GM18499 (cell line): ENCODE measurements around the gene SERAC1.

Source experiments
- ATAC-seq: cut with Tn5 transposase; IDR thresholded peaks from one replicate; pipeline ENCODE4 v1.9.1; 2021; ENCODE audit warnings: moderate number of reproducible peaks; ENCODE audit not compliant: insufficient read depth, unreplicated experiment

Gene SERAC1

DNA sequence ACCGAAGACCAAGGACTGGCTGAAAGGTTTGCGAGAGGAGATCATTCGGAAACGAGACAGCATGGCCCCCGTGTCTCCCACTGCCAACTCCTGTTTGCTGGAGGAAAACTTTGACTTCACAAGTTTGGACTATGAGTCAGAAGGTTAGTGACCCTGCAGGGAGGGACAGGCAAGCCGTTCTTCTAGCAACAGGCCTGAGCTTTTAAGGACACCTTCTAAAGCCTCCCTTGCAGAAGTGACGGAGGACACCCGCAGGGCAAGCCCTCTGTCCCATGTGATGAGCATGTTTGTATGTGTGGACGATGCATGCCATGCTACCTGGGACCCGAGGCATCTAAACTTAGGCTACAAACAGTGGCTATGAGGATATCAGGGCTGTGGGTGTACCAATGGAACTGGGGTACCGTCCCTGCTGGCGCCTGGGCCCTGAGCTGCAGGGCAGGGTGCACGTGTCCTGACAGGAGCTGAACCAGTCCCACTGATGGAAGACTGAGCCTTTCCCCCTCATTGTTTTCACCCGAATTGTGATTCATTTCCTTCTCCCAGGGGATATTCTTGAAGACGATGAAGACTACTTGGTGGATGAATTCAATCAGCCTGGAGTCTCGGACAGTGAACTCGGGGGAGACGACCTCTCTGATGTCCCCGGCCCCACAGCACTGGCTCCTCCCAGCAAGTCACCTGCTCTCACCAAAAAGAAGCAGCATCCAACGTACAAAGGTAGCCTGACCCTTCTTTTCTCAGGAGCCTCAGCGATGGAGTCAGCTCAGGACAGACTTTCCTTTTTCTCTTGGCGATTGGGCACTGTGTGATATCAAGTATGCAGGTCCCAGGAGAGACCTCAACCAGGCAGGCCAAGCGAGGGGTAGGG, 84.4 kb downstream of the SERAC1 start:
- ATAC-seq, result no peak

DNA sequence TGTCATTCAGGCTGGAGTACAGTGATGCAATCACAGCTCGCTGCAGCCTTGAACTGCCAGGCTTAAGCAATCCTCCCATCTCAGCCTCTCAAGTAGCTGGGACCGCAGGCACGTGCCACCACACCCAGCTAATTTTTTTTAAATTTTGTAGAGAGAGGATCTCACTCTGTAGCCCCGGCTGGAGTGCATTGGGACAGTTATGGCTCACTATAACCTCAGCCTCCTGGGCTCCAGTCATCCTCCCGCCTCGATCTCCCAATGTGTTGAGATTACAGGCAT, 86.5 kb downstream of the SERAC1 start:
- ATAC-seq, result no peak

DNA sequence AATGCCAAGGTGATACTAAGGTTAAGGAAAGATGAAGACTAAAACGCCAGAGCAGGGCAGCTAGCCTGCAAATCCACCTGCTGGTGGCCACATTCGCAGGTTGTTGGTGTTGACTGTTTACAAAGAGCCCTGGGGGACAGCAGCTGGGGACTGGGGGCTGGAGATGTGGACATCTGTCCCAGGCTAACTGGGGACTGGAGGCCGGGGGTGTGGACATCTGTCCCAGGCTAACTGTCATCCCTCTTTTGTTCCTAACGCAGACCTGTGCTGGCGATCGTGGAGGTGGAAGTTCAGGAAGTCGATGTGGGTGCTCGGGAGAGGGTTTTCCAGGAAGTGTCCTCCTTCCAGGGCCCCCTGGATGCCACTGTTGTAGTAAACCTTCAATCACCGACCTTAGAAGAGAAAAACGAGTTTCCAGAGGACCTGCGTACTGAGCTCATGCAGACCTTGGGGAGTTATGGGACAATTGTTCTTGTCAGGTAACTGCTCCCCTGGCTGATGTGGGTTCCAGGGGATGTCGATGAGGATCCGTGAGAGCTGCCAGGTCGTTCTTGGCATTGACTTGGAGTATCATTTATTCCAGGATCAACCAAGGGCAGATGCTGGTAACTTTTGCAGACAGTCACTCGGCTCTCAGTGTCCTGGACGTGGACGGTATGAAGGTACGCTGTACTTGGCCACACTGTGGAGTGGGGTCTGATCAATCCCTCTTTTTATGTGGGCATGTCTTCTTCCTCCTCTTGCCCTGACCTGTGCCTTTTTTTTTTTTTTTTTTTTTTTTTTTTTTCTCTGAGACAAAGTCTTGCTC, 87.0 kb downstream of the SERAC1 start:
- ATAC-seq, result no peak

DNA sequence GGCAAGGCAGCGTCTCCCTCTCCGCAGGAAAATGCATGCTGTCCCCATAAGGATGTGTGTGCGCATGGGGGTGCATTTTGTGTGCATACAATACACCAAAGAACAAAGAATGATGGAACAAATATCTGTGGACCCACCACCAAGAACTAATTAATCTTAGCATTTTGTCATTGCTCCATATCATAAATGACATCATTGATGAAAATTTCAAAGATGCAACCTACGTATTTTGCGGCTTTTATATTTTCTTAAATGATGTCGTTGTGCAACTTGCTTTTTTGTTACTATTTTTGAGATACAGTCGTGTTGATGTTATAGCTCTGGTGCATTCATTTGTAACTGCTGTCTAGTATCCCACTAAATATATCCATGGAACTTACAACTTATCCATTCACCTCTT, 89.7 kb downstream of the SERAC1 start:
- no peak for ATAC-seq

DNA sequence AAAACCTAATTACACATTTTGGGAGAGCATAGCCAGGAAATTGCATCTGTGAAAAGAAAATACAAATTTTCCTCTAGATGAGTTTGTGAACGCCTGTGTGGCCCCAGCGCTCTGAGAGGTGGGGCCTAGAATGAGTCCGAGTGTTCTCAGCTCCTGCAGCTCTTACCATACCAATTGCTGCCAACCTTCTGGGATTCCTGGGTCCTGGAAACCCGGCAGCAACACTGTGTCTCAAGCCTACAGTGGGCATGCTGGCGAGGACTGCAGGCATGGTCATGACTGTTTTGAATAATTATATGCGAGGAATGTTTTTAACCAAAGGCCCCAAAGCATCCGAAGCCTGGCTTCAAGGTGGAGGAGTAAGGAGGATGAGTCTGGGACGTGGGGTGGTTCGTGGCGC, 90.4 kb downstream of the SERAC1 start:
- no peak for ATAC-seq

DNA sequence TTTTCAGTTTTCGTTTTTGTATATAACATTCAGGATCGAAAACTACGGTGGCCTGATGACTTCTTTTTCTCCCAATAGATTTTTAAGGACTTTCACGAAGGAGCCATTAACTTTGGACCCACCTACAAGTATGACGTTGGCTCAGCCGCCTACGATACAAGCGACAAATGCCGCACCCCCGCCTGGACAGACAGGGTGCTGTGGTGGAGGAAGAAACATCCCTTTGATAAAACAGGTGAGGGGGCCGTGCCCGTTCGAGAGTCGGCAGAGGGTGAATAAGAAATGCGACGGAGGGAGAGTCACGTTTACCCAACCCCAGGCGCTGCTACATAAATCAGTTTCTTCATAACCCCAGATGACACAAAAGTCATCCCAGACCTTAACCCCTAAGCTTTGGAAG, 91.5 kb downstream of the SERAC1 start:
- no peak for ATAC-seq

DNA sequence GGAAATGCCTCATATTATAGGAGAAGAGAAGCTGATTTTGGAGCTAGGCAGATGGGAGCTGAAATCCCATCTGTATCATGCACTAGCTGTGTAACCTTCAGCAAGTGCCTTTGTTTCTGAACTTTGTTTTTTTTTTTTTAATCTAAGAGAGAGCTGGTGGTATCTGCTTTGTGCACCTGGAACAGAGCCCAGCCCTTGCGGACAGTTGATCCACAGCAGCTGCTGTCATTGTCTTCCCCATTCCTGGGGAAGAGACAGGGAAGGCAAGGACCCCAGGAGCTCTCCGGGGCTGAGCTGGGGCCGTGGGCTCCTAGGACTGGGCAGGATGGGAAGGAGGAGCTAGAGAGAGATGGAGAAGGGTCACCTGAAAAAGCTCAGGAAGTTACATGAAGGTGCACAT, 94.3 kb downstream of the SERAC1 start:
- ATAC-seq, result no peak

DNA sequence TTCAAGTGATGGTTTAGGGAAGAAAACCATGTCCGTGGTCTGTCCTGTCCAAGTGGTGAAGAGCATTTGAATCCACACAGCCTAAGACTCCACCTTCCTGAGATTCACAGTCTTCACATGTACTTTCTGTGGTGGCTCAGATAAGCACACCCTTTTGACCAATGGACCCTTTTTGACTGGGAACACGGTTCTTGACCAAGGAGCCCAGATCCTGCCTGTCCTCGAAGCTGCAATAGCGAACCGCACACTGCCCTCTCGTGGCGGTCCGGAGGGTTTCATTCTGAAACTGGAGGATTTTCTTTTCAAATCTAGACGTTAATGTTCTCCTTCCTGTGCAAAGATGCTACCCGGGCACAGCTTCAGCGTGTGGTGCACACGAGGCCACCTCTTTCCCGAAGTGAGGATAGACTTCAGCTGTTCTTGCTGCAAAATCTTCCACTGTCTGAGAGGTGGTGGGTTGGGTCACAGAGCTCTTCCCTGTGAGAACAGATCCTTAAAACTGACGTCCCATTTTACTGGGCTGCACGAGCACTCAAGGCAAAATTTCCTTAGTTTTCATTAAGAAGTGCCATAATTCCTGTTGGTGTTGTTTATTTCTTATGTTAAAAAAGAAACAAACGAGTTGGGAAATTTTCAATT, 95.9 kb downstream of the SERAC1 start:
- no peak for ATAC-seq

DNA sequence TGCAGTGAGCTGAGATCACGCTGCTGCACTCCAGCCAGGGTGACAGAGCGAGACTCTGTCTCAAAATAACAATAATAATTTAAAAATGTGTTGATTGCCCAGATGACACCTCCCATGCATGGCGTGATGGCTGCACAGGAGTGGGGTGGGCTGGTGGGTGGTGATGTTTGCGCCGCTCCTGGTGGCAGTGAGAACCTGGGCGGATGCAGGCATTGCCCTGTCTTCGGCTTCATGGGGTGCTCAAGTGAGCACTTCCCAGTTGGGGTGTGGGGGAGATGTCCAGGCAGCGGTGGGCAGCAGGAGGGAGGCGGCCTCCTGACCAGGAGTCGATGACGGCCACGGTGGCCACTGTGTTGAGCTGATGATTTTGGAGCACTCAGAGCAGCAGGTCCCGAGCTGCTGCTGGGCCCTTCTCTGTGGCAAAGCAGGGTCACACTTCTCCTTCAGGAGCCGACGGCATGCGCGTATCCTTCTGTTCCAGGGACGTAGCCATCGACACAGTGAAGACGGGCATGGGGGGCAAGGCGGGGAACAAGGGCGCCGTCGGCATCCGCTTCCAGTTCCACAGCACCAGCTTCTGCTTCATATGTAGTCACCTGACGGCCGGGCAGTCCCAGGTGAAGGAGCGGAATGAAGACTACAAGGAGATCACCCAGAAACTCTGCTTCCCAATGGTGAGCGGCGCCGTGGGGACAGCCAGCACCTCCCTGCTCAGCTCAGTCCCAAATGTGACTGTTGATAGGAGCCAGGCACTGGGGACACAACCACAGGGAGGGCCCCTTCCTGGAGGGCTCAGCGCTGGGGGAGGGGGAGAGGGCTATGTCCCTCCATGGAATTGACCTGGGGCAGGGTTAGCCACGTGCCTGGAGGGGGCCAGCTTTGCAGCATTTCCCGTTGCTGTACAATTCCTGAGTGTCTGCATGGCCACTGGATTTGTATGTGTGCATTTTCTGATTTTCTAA, 96.7 kb downstream of the SERAC1 start:
- no peak for ATAC-seq

DNA sequence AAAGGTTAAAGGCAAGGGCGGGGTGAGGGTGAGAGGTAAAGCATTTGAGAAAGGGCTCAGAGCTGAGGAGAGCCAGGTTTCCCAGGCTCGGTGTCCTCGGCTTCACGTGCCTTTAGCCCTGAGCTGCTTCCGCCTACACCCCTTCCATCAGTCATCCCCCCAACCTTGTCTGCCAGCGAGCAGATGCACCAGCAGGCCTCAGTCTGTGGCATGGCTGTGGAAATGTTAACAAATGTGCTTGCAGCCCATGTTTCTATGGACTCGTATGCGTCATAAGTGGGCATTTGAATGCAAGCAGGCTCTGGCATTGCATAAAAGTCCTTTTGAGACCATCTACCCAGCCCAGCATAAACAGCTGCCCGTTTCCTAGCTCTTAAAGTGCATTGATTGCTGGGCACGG, 97.5 kb downstream of the SERAC1 start:
- no peak for ATAC-seq

DNA sequence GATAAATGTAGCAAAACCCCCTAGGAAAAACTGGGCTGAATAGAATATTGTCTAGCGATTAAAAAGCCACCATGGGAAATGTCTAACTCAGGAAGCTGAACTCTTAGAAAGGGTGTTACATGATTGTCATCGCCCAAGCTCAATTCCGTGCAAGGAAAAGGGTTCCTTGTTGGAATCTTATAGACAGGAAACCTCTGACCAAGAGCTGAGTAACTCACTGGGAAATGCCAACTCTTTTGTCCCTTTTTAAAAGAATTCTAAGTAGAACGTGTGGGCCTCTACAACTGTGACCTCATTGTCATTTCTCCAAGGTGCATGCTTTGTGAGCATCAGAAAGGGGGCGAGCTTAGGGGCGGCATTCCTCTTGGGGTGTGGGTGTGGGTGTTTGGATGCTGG, 98.3 kb downstream of the SERAC1 start:
- ATAC-seq, result no peak

DNA sequence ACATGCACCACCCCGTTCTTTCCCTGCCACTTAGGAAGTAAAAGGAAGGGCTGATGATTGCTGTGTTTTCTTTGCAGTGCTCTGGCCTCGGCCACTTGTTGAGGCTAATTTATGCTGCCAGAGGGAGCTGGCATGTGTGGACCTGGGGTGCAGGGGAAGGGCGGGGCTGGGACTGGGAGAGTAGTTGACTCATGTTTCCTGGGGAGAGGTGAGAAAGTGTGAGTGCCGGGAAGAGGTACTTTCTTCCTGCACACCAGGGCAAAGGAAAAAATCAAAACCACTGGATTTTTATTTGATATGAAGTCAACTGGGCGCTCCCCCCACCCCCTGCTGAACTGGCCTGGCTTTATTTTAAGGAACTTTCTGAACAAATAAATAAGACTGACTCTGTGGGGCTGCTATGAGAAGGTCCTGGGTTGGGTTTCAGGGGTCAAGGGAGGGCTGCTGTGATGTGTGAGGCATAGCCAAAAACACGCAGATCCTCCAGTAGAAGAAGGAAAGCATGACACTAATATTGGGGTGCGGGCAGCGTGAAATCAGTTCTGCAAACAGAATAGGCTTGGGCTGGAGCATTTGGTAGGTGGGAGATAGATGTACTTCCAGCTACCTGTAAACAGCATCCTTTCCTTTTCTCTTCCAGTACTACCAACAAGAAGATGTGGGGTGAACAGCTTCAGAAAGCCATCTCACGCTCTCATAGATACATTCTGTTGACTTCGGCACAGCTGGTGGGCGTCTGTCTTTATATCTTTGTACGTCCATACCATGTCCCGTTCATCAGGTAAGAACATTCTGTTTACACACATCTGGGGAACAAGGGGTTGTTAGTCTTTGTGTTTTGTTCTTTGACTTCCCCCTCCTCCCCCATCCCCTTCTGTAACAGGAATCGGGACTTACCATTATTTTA, 98.9 kb downstream of the SERAC1 start:
- no peak for ATAC-seq

DNA sequence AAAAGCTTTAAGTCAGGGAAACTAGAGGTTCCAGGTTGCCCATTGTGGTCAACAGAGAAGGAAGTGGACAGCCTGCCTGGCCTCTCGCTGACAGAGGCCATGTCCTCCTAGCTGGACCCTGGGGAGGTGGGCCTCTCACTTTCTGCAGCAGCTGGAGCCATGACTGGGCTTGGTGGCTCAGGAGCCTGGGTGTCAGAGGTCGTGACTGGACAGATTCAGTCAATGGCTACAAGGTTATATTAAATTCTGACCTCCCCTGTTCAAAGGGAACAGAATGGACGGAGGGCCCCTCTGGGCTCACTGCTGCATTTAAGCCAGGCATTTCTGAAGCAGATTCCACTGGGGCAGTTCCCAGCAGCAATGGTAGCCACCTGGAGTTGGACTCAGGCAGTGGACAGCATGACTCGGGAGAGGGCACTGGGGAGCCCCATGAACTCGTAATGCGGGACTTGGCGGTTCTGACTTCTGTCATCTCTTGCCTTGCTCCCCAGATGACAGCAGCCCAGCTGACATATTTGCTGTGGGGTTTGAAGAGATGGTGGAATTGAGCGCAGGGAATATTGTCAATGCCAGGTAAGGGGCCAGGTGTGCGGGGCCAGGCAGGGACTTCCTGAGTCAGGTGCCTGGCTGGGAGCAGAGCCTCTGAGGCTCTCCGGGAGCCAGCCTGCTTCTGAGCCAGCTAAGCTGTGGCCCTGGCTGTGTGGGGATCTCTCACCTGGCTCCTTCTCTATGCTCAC, 99.7 kb downstream of the SERAC1 start:
- ATAC-seq, result no peak

DNA sequence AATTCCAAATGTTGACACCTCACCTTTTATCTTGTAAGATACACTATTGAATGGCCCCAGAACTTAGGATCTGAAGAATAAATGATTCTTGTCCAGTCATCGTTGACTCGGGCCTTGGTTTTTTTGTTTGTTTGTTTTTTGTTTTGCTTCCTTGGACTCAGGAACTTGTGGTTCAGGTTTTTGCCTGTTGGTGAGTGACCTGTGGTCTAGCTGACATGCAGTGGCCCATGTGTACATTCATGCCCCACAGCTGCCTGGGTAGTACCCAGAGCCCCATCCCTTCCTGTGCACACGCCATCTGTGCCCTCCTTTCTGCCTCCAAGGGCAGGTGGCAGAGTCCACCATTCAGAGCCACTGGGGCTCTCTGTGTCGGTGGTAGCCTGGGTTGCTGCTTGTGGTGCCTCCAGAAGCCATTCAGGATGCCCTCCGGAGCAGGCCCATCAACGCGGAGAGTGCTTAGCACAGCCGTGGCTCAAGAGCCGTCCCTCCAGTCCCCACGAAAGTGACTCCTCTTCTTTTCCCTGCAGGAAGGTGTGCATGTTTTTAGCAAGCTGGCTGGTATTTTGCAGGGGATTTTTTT, 100.5 kb downstream of the SERAC1 start:
- no peak for ATAC-seq

DNA sequence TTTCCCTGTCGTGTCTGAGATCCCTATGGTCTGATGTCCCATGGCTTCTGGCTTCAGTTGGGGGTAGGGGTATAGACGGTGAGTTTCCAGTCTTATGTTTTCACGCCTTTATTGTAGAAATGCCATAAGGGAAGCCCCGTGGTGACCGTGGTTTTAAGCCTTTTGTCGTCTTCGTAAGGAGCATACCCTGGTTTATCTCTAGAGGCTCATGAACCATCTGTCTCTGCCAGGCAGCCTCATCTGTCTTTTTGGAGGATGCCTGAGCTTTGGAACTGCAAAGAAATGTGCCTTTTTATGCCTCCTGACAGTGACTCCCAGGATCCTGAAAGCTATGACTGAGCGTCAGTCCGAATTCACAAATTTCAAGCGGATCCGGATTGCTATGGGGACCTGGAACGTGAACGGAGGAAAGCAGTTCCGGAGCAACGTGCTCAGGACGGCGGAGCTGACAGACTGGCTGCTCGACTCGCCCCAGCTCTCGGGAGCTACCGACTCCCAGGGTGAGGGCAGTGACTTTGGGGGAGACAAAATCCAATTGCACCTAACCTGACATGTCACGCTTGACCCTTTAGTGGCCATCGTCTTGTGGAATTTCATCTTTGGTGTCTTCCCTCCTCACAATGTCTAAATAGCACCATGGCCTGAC, 101.8 kb downstream of the SERAC1 start:
- no peak for ATAC-seq

DNA sequence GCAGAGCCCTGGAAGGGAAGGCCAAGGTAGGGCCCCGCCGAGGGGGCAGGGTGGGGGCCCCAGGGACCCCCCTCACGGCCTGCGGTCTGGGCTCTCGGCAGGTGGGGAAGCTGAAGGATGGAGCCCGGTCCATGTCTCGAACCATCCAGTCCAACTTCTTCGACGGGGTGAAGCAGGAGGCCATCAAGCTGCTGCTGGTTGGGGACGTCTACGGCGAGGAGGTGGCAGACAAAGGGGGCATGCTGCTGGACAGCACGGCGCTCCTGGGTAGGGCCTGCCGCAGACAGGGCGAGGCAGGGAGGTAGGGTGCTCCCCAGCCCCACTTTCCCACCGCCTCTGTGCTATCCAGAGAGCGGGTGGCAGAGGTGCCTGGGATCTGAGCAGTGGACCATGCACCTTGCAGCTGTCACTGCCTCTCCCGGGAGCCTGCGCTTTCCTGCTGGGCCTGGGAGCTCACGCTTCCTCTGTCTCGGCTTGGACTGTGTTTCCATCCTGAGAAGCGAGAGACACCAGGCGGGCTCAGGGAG, 103.3 kb downstream of the SERAC1 start:
- ATAC-seq, result no peak

DNA sequence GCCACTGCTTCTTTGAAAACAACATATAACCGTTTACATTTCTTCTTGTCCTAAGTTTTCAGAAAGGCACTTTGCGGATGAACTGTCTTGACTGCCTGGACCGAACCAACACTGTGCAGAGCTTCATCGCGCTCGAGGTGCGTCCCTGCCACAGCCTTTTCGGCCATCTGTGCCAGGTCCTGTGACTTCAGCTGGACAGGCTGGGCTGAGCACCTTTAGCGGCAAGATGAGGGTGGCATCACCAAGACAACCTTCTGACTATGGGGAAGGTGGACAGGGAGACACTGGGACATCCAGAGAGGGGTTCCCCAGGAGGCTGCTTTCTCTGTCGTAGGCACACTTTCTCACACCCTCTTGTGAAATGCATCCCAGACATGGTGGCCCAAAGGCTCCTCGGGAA, 104.3 kb downstream of the SERAC1 start:
- no peak for ATAC-seq
